ENCODE measurements around the gene MYLIP.
"Not testable (repeated sequence)": the region's sequence is repeated elsewhere in the genome, so short reads cannot be mapped to it uniquely, and the experiment has no call there.

MYLIP gene

GRCh38 chr6:16173167-16173940 lies 44.5 kb downstream of the MYLIP start:
- TF ChIP-seq ZNF384 (IDR thresholded peaks at IDR 0.05) (no peak), FOXK2 (IDR thresholded peaks at IDR 0.05) (no peak), CTBP1 (IDR thresholded peaks at IDR 0.05; ENCODE audit: borderline replicate concordance) (no peak), HDGF (IDR thresholded peaks at IDR 0.05; ENCODE audit: borderline replicate concordance) (no peak), FOXA1 (IDR thresholded peaks at IDR 0.05) (no peak), ELF4 (IDR thresholded peaks at IDR 0.05) (no peak)
- TF ChIP-seq, protein P1, sequence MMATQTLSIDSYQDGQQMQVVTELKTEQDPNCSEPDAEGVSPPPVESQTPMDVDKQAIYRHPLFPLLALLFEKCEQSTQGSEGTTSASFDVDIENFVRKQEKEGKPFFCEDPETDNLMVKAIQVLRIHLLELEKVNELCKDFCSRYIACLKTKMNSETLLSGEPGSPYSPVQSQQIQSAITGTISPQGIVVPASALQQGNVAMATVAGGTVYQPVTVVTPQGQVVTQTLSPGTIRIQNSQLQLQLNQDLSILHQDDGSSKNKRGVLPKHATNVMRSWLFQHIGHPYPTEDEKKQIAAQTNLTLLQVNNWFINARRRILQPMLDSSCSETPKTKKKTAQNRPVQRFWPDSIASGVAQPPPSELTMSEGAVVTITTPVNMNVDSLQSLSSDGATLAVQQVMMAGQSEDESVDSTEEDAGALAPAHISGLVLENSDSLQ (IDR thresholded peaks at IDR 0.05): no peak
- no peak for DNase-seq (ENCODE audit: extremely low spot score)
- ChIA-PET CTCF (interaction anchor here (0.5 kb wide), 1 partner anchor 9 kb away, joined by 3 read pairs; no protein-coding TSS in a partner anchor), POLR2A (no interaction called here)

DNA sequence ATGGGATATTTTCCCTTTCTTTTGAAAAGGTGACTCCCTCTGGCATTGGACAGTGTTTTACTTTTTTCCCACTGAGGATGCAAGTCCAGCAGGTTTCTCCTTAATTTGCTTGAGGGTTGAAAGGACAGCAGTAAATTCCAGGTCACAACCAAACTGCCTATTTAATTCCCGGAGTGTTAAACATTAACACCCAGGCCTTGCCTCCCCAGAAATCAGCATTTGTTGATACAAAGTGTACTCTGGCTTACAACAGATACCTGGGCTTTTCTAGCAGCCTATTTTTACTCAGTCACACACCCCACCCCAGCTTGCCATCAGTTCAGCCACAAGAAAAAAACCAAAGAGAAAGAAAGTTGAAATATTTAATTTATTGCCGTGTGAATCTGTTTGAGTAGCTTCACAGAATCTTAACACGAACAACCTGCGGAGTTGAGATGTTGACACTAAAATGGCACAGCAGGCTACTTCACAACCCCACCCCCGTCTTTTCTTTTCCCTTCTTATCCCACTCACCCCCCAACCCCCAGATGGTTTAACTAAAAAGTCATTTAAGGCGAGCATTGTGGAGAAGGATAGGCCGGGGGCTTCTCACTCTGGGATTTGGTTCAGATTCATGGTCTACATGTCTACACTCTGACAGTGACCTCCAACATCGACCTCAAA lies 45.7 kb downstream of the MYLIP start:
- DNase-seq (ENCODE audit: extremely low spot score): no peak
- POLR2A ChIA-PET: no interaction called here
- no peak for TF ChIP-seq ZNF384 (IDR thresholded peaks at IDR 0.05)
- TF ChIP-seq L3MBTL2 (conservative IDR thresholded peaks at IDR 0.05): no peak
- TF ChIP-seq FOXK2 (IDR thresholded peaks at IDR 0.05): no peak
- no peak for TF ChIP-seq LEF1 (IDR thresholded peaks at IDR 0.05; ENCODE audit: borderline replicate concordance)
- CTCF ChIA-PET: no interaction called here

DNA sequence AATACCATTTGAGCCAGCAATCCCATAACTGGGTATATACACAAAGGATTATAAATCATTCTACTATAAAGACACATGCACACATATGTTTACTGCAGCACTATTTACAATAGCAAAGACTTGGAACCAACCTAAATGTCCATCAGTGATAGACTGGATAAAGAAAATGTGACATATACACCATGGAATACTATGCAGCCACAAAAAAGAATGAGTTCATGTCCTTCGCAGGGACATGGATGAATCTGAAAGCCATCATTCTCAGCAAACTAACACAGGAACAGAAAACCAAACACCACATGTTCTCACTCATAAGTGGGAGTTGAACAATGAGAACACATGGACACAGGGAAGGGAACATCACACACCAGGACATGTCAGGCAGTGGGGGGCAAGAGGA lies 47.7 kb downstream of the MYLIP start:
- CTCF ChIA-PET; DNase-seq (ENCODE audit: extremely low spot score); POLR2A ChIA-PET: not testable (repeated sequence)

DNA sequence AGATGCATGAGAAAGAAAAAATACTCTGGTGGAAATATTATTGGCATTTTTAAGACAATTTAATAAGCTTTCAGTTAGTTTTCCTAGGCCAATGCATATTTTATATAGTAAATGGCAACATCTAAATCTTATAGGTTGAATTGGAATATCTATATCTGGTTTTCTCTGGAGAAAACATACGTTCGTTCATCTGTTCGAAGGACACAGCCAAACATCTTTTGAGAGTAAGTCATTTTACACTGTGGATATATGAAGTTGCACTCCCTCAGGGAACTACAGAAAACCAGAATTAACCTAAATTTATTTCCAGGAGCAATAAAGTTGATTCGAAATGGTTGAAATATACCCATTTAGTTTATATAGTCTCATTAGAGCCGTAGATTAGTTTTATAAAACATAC lies 49.0 kb downstream of the MYLIP start:
- POLR2A ChIA-PET: no interaction called here
- CTCF ChIA-PET: no interaction called here
- no peak for DNase-seq (ENCODE audit: extremely low spot score)
- TF ChIP-seq SP1 (IDR thresholded peaks at IDR 0.05): no peak
- TF ChIP-seq FOXA1 (IDR thresholded peaks at IDR 0.05): no peak
- no peak for TF ChIP-seq FOXK2 (IDR thresholded peaks at IDR 0.05)
- no peak for TF ChIP-seq HDGF (IDR thresholded peaks at IDR 0.05; ENCODE audit: borderline replicate concordance)
- TF ChIP-seq, protein P1 (IDR thresholded peaks at IDR 0.05): no peak
- TF ChIP-seq CTBP1 (IDR thresholded peaks at IDR 0.05; ENCODE audit: borderline replicate concordance): no peak
- TF ChIP-seq TARDBP (IDR thresholded peaks at IDR 0.05): no peak
- TF ChIP-seq BHLHE40 (IDR thresholded peaks at IDR 0.05; ENCODE audit: borderline replicate concordance): no peak
- TF ChIP-seq NFRKB (IDR thresholded peaks at IDR 0.05): no peak
- no peak for TF ChIP-seq L3MBTL2 (conservative IDR thresholded peaks at IDR 0.05)
- no peak for TF ChIP-seq ZNF384 (IDR thresholded peaks at IDR 0.05)
- no peak for TF ChIP-seq LEF1 (IDR thresholded peaks at IDR 0.05; ENCODE audit: borderline replicate concordance)
- no peak for TF ChIP-seq ARNT (IDR thresholded peaks at IDR 0.05)
- TF ChIP-seq SUZ12 (IDR thresholded peaks at IDR 0.05): no peak
- no peak for TF ChIP-seq FOXM1 (IDR thresholded peaks at IDR 0.05; ENCODE audit: borderline replicate concordance)
- no peak for TF ChIP-seq ELF4 (IDR thresholded peaks at IDR 0.05)

GRCh38 chr6:16178351-16178750 lies 49.5 kb downstream of the MYLIP start:
- no peak for DNase-seq (ENCODE audit: extremely low spot score)
- TF ChIP-seq ELF4 (IDR thresholded peaks at IDR 0.05): no peak
- ChIA-PET CTCF (no interaction called here), POLR2A (no interaction called here)

- ChIA-PET CTCF (no interaction called here), POLR2A (no interaction called here)
- TF ChIP-seq HDGF (IDR thresholded peaks at IDR 0.05; ENCODE audit: borderline replicate concordance) (no peak), SUZ12 (IDR thresholded peaks at IDR 0.05) (no peak), CTBP1 (IDR thresholded peaks at IDR 0.05; ENCODE audit: borderline replicate concordance) (no peak), FOXA1 (IDR thresholded peaks at IDR 0.05) (no peak), ARNT (IDR thresholded peaks at IDR 0.05) (no peak)
- DNase-seq (ENCODE audit: extremely low spot score): no peak
Observed at GRCh38 chr6:16179063-16179462, 50.2 kb downstream of the MYLIP start.

DNA sequence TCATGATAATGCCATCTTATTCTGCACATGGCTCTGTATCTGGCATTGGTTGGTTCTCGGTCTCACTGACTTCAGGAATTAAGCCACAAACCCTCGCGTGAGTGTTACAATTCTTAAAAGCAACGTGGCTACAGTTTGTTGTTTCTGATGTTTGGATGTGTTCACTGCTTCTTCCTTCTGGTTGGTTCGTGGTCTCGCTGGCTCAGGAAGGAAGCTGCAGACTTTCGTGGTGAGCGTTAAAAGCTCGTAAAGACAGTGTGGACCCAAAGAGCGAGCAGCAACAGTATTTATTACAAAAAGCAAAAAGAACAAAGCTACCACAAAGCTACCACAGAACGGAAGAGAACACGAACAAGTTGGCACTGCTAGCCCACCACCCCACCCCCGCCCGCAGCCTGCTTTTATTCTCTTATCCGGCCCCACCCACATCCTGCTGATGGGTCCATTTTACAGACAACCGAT lies 51.1 kb downstream of the MYLIP start:
- CTCF ChIA-PET: no interaction called here
- DNase-seq (ENCODE audit: extremely low spot score): no peak
- POLR2A ChIA-PET: no interaction called here
- no peak for TF ChIP-seq ELF4 (IDR thresholded peaks at IDR 0.05)
- no peak for TF ChIP-seq L3MBTL2 (conservative IDR thresholded peaks at IDR 0.05)
- TF ChIP-seq HDGF (IDR thresholded peaks at IDR 0.05; ENCODE audit: borderline replicate concordance): no peak
- no peak for TF ChIP-seq ZNF384 (IDR thresholded peaks at IDR 0.05)
- TF ChIP-seq FOXA1 (IDR thresholded peaks at IDR 0.05): no peak
- no peak for TF ChIP-seq FOXM1 (IDR thresholded peaks at IDR 0.05; ENCODE audit: borderline replicate concordance)
- no peak for TF ChIP-seq SP1 (IDR thresholded peaks at IDR 0.05)
- TF ChIP-seq TARDBP (IDR thresholded peaks at IDR 0.05): no peak
- TF ChIP-seq BHLHE40 (IDR thresholded peaks at IDR 0.05; ENCODE audit: borderline replicate concordance): no peak
- TF ChIP-seq NFRKB (IDR thresholded peaks at IDR 0.05): no peak
- TF ChIP-seq LEF1 (IDR thresholded peaks at IDR 0.05; ENCODE audit: borderline replicate concordance): no peak
- no peak for TF ChIP-seq FOXK2 (IDR thresholded peaks at IDR 0.05)
- TF ChIP-seq ARNT (IDR thresholded peaks at IDR 0.05): no peak
- TF ChIP-seq CTBP1 (IDR thresholded peaks at IDR 0.05; ENCODE audit: borderline replicate concordance): no peak
- TF ChIP-seq SUZ12 (IDR thresholded peaks at IDR 0.05): no peak
- TF ChIP-seq, protein P1 (IDR thresholded peaks at IDR 0.05): no peak
